Measurements from ENCODE around the gene FXR2. TPM values are rescaled to one million over a fixed set of nuclear protein-coding genes. Genes with fewer than 3 reads are reported as not detected.
A peak's percentile ranks its signal among the peaks of the same experiment; 100 is the strongest.

The FXR2 gene
- total and polyA plus RNA-seq, 10 of the 15 experiments (the other 5 are each of a cell fraction or from before 2014, with no cell fraction given): 1.6 to 33.3 (median 22.0) TPM

- DNase-seq (ENCODE audit: low read depth, low spot score) (no peak), FAIRE-seq (no peak), ATAC-seq (peak; percentile 8)
- RAD21 ChIA-PET (ENCODE audit: unreplicated experiment): interaction anchor here (0.7 to 2.2 kb wide), 7 partner anchors 9 to 143 kb away, joined by 3 to 9 read pairs (median 4); partner anchors contain the start of genes FXR2, SAT2, TP53 and WRAP53
- Histone ChIP-seq H3K4me3 (no peak overlapping the region), H3K27ac (ENCODE audit: control insufficient read depth, insufficient read depth) (peak overlapping the region; percentile 78), H3K4me1 (ENCODE audit: control insufficient read depth, insufficient read depth, low read length) (peaks cover 52% of the 10 kb centered on the region), H3K79me2 (ENCODE audit: control insufficient read depth, insufficient read depth, low read length) (peaks cover 48% of the 10 kb centered on the region), H3K9me3 (replicated peaks; ENCODE audit: control insufficient read depth, insufficient read depth, low read length) (no peaks in the 10 kb centered on the region), H3K4me2 (ENCODE audit: control insufficient read depth, insufficient read depth) (peak overlapping the region; percentile 52), H3K36me3 (ENCODE audit: control insufficient read depth in 2 of 2, insufficient read depth in 2 of 2, low read length in 1 of 2) (peaks cover 28 to 39% of the 10 kb centered on the region in 2 experiments), H4K20me1 (ENCODE audit: control insufficient read depth, insufficient read depth) (peaks cover 13% of the 10 kb centered on the region), H3K9ac (ENCODE audit: control insufficient read depth, insufficient read depth, low read length) (peak overlapping the region; percentile 32), H2AFZ (ENCODE audit: control insufficient read depth, low read depth, low read length) (no peak overlapping the region), H3K27me3 (replicated peaks in 1 of 2; ENCODE audit: control insufficient read depth in 2 of 2, insufficient read depth in 2 of 2, low read length in 1 of 2) (no peaks in the 10 kb centered on the region)
- no TSS peak for BruUV-seq (replicated peaks)
- SMC1A ChIA-PET (ENCODE audit: uncharacterized antibody, unreplicated experiment): interaction anchor here (1.2 to 1.7 kb wide), 3 partner anchors 9 to 30 kb away, joined by 3 to 5 read pairs (median 3); no protein-coding TSS in a partner anchor
- intact Hi-C loops (cut with micrococcal nuclease; ENCODE audit: unreplicated experiment): loop anchor here (5.0 kb wide), 1 partner anchor 37 kb away; no protein-coding TSS in a partner anchor
- in situ Hi-C loops (cut with MboI): no loop called here
- CTCF ChIA-PET: interaction anchor here (0.9 to 3.8 kb wide), 5 partner anchors 19 to 224 kb away, joined by 3 to 18 read pairs (median 4); partner anchors contain the start of gene SENP3
- 42% methylated on average over 12 of the region's 12 CpGs for WGBS (ENCODE audit: insufficient coverage, insufficient replicate concordance, low lambda C conversion rate, missing lambda C conversion rate)
- POLR2A ChIA-PET: interaction anchor here (0.6 to 1.8 kb wide), 10 partner anchors 10 to 176 kb away, joined by 3 to 9 read pairs (median 4); partner anchors contain the start of genes FXR2, SENP3, TMEM102 and TMEM256
- TF ChIP-seq NFIC (IDR thresholded peaks at IDR 0.05; ENCODE audit: low read depth, low read length) (no peak), PBX3 (IDR thresholded peaks at IDR 0.05; ENCODE audit: insufficient replicate concordance, low read depth, low read length) (peak; percentile 26), NBN (IDR thresholded peaks at IDR 0.05) (peak; percentile 43), SMARCA5 (IDR thresholded peaks at IDR 0.05) (0 out of 2 replicates have a peak, but pooled peaks have one; percentile 63), HDGF (IDR thresholded peaks at IDR 0.05) (peak; percentile 94), ZNF687 (IDR thresholded peaks at IDR 0.05) (no peak), POLR2A (IDR thresholded peaks at IDR 0.05; ENCODE audit: low read depth, low read length) (peak; percentile 27), IKZF2 (IDR thresholded peaks at IDR 0.05) (peak in 1 of 2 experiments; percentile 21; a peak in 1 of 4 replicates), CEBPB (IDR thresholded peaks at IDR 0.05; ENCODE audit: borderline replicate concordance in 1 of 2, low read depth in 2 of 2, low read length in 2 of 2) (no peak), RUNX3 (IDR thresholded peaks at IDR 0.05; ENCODE audit: low read length) (peak; percentile 48), MLLT1 (IDR thresholded peaks at IDR 0.05) (0 out of 2 replicates have a peak, but pooled peaks have one; percentile 60), TCF12 (IDR thresholded peaks at IDR 0.05; ENCODE audit: low read depth, low read length) (no peak), LARP7 (IDR thresholded peaks at IDR 0.05) (peak; percentile 59; the same call in 1 of the 2 replicates)
Measured at GRCh38 chr17:7579834-7580603, 34.7 kb downstream of the FXR2 start.
